ENCODE results near the gene VAV2. TPM values are rescaled to one million over a fixed set of nuclear protein-coding genes. Genes with fewer than 3 reads are reported as not detected.

The VAV2 gene
- total RNA-seq, 1 experiment from 2014 or later = 25.0 TPM

DNA sequence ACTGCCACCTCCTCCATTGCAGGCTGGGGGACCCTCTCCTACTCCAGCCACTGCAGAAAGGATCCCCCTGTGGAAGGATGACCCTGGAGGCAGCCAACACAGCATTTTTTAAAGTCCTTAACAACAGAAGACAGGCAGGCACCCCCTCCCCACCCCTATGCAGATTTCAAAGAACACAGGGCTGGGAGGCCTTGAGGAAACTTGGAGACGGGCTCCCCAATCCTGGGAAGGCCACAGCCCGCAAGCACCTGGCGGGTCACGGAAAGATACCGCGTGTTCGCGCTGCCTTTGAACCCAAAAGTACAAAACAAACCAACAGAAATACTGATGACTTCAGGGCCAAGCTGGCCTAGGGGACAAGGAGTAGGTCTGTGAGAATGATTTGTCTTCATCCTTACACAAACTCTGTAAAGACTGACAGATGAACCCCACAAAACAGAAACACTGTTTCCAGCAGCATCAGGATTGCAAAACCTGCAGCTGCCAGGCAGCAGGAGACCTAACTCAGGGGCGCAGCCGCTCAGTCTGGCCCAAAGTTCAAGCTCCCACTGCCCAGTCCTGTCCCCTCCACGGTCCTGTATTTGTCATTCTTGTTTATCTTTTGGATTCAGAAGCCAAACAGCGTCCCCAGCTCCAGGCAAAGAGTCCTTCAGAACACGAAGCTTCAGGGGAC is 13.8 kb downstream of the VAV2 start:
- Histone ChIP-seq H3K36me3 (peaks cover 43% of the 10 kb centered on the region), H3K27me3 (replicated peaks) (no peaks in the 10 kb centered on the region), H3K9me3 (replicated peaks) (no peaks in the 10 kb centered on the region), H3K4me3 (peak overlapping the region; percentile 2; the same call in 1 of the 2 replicates), H3K4me1 (replicated peaks) (peaks cover 95% of the 10 kb centered on the region), H3K27ac (peak overlapping the region; percentile 77)
- DNase-seq (ENCODE audit: low read depth in 1 of 2, low spot score in 2 of 2) = no peak

DNA sequence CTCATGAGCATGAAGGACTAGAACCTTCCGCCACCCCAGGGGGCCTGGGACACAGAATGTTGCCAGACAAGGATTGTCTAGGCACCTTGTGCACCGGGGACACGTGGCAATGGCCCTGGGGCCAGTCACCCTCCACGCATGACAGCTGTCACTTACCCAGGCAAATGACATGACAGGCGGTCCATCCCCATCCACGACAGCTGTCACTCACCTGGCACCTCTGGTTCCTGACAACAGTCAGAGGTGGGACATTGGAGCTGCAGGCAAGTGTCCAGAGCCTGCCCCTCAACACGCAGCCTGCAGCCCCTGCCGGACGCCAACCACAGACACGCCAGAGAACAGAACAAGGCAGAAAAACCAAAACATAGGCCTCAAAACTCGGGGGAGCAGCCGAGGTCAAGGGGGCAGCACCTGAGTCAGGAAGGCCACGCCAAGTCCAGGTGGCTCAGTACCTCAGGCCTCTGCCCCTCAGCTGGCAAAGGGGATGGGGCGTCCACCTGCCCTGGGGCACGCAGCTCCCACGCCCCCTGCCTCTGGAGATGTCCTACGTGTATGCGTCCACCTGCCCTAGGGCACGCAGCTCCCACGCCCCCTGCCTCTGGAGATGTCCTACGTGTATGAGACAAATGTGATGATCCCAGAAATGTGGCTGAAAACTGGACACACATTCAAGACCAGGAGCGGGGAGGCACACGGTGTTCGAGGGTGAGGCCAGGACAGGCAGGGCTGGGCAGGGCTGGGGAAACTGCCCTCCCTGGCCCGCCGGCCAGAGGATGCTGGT is 14.5 kb downstream of the VAV2 start:
- peaks cover 36% of the 10 kb centered on the region for H3K36me3 ChIP-seq
- no peaks in the 10 kb centered on the region for H3K9me3 ChIP-seq (replicated peaks)
- no peak overlapping the region for H3K4me3 ChIP-seq
- H3K27me3 ChIP-seq (replicated peaks) = no peaks in the 10 kb centered on the region
- peak overlapping the region; percentile 77 for H3K27ac ChIP-seq
- no peak for DNase-seq (ENCODE audit: low read depth in 1 of 2, low spot score in 2 of 2)
- peaks cover 97% of the 10 kb centered on the region for H3K4me1 ChIP-seq (replicated peaks)

DNA sequence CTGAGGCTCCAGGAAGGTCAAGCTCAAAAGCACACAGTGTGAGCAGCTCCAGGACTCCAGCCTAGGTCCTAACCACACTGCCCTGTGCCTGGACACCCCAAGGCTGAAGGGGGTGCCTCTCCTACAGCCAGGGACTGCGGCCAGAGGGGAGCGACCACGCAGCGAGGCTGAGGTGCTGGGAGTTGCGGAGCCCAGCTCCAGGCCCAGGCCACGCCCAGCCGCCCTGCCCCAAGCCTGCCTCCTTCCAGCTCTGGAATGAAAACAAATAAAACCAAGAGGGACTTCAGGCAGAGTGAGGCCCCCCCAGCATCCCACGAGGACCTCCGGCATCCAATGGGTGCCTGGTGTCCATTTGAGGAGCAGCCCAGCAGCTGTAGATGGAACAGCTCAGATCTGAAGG is 15.2 kb downstream of the VAV2 start:
- H3K4me1 ChIP-seq (replicated peaks) = peaks cover 98% of the 10 kb centered on the region
- no peak overlapping the region for H3K4me3 ChIP-seq
- H3K27me3 ChIP-seq (replicated peaks) = no peaks in the 10 kb centered on the region
- peak in 1 of 2 experiments; percentile 68 for DNase-seq (ENCODE audit: low read depth in 1 of 2, low spot score in 2 of 2)
- peaks cover 33% of the 10 kb centered on the region for H3K36me3 ChIP-seq
- H3K9me3 ChIP-seq (replicated peaks) = no peaks in the 10 kb centered on the region
- H3K27ac ChIP-seq = peak overlapping the region; percentile 20; the same call in 1 of the 2 replicates

DNA sequence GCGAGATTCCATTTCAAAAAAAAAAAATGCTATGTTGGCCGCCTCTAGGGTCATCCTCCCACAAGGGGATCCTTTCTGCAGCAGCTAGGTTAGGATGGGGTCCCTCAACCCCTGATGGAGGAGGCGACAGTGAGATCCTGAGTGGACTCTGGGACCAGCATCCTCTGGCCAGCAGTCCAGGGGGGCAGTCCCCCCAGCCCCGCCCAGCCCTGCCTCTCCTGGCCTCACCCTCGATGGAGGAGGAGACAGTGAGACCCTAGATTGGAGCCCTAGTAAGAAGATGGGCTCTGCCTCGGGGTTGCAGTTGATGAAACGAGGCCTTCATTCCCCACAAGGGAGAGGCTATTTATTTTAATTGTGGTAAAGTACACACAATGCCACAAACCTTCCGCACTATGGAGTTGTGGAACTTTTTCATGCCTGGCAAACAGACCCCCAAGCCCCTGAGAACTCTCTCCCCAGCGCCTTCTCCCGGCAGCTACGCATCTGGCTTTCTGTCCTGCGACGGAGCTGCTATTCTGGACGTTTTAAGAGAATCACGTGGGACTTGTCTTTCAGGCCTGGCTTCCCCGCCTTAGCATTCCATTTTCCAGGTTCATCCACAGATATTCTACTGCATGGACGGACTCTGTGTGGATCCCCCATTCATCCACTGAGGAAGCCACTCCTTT is 15.8 kb downstream of the VAV2 start:
- H3K4me3 ChIP-seq = no peak overlapping the region
- DNase-seq (ENCODE audit: low read depth in 1 of 2, low spot score in 2 of 2) = no peak
- peak overlapping the region; percentile 20; the same call in 1 of the 2 replicates for H3K27ac ChIP-seq
- peaks cover 98% of the 10 kb centered on the region for H3K4me1 ChIP-seq (replicated peaks)
- H3K36me3 ChIP-seq = peaks cover 28% of the 10 kb centered on the region
- no peaks in the 10 kb centered on the region for H3K27me3 ChIP-seq (replicated peaks)
- H3K9me3 ChIP-seq (replicated peaks) = no peaks in the 10 kb centered on the region

DNA sequence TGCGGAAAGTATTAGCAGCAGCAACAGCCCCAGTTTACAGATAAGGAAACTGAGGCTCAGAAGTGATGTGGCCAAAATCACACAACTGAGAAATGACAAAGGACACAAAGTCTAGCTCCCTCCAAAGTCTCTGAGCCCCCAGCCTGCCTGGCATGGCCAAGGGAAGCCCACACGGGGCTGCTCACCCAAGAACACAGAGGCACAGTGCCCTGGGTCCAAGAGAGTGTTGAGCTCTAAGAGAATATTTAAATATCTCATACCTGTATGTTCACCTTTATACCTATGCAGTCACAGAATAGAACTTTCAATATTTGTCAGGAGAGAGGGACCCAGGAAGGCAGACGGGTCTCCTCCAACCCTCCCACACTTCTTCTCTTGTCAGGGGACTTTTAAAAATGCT is 16.6 kb downstream of the VAV2 start:
- peaks cover 22% of the 10 kb centered on the region for H3K36me3 ChIP-seq
- no peaks in the 10 kb centered on the region for H3K27me3 ChIP-seq (replicated peaks)
- DNase-seq (ENCODE audit: low read depth in 1 of 2, low spot score in 2 of 2) = no peak
- no peak overlapping the region for H3K27ac ChIP-seq
- H3K4me1 ChIP-seq (replicated peaks) = peaks cover 98% of the 10 kb centered on the region
- no peaks in the 10 kb centered on the region for H3K9me3 ChIP-seq (replicated peaks)
- no peak overlapping the region for H3K4me3 ChIP-seq

DNA sequence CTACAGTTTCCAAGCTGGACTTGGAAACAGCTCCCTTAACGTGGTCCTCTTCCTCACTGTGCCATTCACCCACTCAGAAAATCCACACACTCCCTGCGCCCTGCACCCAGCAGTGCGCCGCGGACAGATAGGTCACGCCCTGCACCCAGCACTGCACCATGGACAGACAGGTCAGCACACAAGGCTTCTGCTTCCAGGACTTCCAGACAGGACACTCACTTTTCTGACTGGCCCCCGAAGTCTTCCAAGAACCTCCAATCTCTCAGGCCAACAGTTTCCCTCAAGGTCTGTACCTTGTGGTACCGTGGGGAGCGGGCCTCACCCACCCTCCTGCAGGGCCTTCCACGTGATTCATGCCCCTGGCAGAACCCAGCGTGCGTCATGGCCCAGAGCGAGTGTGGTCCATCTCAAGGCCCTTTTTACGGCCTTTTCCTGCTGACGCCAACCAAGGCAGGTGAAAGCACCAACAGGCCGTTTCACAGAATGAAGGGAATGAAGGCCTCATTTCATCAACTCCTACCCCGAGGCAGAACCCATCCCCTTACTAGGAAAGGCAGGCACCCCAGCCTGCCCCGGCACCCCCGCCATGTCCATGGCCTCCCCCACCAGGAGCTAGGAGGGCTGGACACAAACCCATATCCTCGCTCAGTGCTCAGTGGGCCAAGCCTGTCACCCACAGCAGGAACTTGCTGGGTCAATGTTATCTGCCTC is 17.3 kb downstream of the VAV2 start:
- peaks cover 98% of the 10 kb centered on the region for H3K4me1 ChIP-seq (replicated peaks)

DNA sequence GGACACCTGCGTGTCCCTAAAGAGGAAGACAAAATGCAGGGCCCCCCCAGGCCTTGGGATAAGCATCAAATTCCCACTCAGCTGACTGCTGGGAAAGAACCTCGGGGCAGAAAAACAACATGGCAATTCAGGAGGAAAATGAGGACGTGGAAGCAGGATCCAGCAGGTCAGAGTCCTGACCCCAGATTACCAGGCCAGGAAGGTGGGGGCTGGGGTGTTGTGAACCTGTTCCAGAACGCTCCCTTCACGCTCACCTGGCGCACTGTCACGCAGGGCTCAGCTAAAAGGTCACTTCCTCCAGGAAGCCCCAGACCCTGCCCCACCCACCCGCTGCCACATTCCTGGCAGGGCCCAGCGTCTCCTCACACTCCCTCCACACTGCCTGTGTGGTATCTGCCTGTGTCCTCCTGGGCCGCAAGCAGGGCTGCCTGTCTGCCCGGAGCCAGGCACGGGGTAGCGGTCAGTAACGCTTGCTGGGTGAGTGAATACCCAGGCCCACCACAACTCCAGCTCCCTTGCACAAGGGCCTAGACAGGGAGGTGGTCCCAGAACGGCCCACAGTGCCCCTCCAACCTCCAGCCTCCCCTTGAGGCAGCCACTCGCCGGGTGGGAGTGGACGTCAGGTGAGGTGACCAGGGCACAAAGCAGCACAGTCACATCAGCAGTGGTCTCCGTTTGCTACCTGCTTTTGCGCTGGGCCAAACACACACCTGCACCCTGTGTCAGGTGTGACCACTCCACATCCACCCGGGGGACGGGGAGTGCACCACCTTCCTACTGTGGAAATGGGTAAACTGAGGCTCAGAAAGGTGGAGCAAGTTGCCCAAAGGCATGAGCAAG is 18.1 kb downstream of the VAV2 start:
- no peaks in the 10 kb centered on the region for H3K9me3 ChIP-seq (replicated peaks)
- DNase-seq (ENCODE audit: low read depth in 1 of 2, low spot score in 2 of 2) = no peak

More for the DNA sequence above, 17.3 kb downstream of the VAV2 start:
- no peak for DNase-seq (ENCODE audit: low read depth in 1 of 2, low spot score in 2 of 2)
- Histone ChIP-seq H3K36me3 (peaks cover 17% of the 10 kb centered on the region), H3K4me3 (no peak overlapping the region), H3K27ac (no peak overlapping the region), H3K27me3 (replicated peaks) (no peaks in the 10 kb centered on the region), H3K9me3 (replicated peaks) (no peaks in the 10 kb centered on the region)

DNA sequence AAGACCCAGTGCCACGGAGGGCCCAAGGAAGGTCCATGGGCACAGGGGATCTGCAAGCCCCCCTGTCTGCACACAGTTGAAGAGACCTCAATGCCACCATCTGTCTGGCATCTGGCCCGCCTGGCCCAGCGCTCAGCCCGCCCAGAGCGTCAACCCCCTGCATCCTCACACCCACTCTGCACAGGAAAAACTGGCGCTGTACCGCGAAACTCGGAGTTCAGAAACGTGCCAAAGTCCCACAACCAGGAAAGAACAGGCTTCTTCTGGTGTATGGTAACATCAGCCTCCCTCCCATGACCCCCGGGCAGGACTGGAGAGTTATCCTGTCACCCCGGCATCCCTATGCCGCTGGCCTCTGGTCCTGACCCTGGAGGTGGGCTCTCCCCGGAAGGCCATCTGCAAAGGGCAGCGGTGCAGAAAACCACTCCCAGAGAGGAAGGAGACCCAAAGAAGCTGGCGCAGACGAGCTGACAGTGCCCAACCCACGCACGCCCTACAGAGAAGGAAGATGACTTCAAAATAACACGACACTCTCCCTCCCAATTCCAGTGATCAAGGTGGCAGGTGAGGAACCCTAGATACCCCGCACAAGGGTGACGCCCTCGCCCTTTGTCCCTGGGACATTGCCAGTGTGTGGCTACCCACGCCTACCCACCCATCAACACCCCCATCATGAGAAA is 18.9 kb downstream of the VAV2 start:
- Histone ChIP-seq H3K27me3 (replicated peaks) (no peaks in the 10 kb centered on the region), H3K27ac (no peak overlapping the region), H3K36me3 (peaks cover 17% of the 10 kb centered on the region), H3K4me1 (replicated peaks) (peaks cover 98% of the 10 kb centered on the region), H3K4me3 (no peak overlapping the region), H3K9me3 (replicated peaks) (no peaks in the 10 kb centered on the region)
- no peak for DNase-seq (ENCODE audit: low read depth in 1 of 2, low spot score in 2 of 2)

More for the DNA sequence above, 18.1 kb downstream of the VAV2 start:
- Histone ChIP-seq H3K36me3 (peaks cover 17% of the 10 kb centered on the region), H3K27ac (no peak overlapping the region), H3K4me3 (no peak overlapping the region), H3K4me1 (replicated peaks) (peaks cover 98% of the 10 kb centered on the region), H3K27me3 (replicated peaks) (no peaks in the 10 kb centered on the region)

DNA sequence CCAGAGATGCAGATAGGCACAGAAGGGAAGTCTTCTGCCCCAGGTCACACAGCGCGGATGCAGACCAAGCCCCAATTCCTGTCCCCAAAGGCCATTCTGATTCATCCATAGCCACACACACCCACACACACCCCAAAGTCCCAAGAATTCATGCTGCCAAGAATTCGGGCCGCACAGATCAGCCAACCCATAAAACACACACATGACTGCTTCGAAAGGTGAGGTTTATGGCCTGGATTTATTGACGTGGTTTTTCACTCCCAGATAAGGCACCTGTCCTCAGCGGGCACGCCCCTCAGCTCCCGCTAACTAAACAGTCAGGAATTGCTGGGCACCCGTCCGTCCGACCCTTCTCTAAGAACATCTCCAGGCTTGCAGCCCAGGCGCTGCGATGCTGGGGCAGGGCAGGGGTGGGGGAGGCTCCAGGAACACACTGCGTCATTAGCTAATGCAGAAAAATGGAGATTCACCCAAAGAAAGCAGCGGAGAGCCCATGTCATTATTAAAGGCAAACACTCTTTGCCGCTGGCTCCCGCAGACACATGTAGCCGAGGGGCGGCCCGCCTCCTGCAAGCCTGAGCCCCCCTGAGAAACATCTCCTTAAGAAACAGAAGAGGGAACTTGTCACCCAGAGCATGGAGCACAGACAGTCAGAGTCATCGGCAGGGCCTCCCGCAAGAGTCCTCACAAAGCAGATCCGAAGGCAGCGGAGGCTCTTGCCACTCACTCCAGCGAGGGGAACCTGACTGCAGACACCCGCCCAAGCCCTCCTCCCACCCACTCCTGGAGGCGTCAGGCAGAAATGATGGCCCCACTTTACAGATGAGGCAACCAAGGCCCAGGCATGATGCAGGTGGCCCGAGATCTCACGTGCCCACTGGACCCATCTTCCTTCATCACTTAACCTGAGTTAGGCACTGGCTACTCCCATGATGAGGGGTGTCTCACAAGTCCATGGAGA is 19.9 kb downstream of the VAV2 start:
- Histone ChIP-seq H3K36me3 (peaks cover 9% of the 10 kb centered on the region), H3K9me3 (replicated peaks) (no peaks in the 10 kb centered on the region), H3K4me1 (replicated peaks) (peaks cover 98% of the 10 kb centered on the region), H3K27me3 (replicated peaks) (no peaks in the 10 kb centered on the region), H3K4me3 (no peak overlapping the region), H3K27ac (0 out of 2 replicates have a peak overlapping the region, but pooled peaks have one; percentile 14)
- no peak for DNase-seq (ENCODE audit: low read depth in 1 of 2, low spot score in 2 of 2)

DNA sequence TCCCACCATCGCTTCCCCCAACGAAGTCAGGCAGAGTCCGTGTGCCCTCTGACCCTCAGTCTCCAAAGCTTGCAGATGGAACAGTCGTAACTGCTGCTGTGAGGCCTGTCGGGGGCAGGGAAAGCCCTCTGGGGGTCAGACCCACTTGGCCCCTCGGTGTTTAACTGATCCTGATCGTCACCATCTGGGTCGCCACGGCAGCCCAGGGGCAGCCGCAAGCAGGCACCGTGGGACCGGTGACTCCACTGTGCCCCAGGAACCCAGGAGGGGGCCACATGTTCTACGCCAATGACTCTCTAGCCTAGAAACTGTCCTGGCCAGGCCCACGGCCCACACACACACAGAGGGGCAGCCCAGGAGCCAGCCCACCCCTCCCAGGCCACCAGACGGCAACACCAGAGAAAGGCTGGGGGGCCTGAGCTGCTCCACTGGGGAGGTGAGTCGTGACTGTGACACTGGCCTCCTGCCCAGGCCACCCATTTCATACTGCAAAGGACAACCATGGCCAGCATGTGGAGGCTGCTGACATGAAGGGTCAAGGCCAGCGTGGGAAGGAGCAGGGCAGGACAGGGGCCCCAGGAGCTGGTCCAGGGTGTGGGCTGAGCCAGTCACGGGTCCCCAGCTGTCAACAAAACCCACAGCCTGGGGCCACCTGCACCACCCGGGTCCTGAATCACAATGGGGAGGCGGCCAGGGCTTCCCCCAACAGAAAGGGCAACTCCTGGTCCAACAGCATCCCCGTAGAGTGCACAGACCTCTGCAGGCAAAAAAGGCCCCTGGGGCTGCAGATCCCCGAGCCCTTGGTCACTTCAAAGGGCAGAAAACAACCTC is 20.8 kb downstream of the VAV2 start:
- H3K4me1 ChIP-seq (replicated peaks) = peaks cover 98% of the 10 kb centered on the region
- H3K9me3 ChIP-seq (replicated peaks) = no peaks in the 10 kb centered on the region
- no peak overlapping the region for H3K4me3 ChIP-seq
- no peaks in the 10 kb centered on the region for H3K27me3 ChIP-seq (replicated peaks)
- peak overlapping the region; percentile 81 for H3K27ac ChIP-seq
- peak; percentile 92 for DNase-seq (ENCODE audit: low read depth in 1 of 2, low spot score in 2 of 2)
- no peaks in the 10 kb centered on the region; the same call in 1 of the 2 replicates for H3K36me3 ChIP-seq

DNA sequence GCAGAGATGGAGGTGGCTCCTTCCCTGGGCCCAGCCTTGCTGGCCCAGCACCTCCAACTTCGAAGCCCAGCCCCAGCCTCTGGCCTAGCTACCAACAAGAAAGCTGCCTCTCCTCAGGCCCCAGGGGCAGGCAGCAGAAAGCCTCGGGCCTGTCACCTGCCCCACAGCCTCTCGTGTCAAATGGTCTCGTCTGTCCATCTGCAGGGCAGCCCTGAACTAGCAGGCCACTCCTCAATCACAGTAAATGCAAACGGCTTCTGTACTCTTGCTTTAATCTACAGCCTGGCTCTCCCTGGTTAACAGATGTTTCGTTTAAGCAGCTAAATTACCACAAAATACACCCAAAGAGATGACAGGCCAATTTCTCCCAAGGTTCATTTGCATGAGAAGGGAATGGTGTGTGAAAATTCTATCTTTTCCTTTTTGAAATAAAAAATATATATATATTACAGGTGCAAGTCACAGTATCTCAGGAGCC is 21.5 kb downstream of the VAV2 start:
- Histone ChIP-seq H3K36me3 (no peaks in the 10 kb centered on the region; the same call in 1 of the 2 replicates), H3K27me3 (replicated peaks) (no peaks in the 10 kb centered on the region), H3K4me1 (replicated peaks) (peaks cover 98% of the 10 kb centered on the region), H3K9me3 (replicated peaks) (no peaks in the 10 kb centered on the region), H3K27ac (peak overlapping the region; percentile 81), H3K4me3 (no peak overlapping the region)
- no peak for DNase-seq (ENCODE audit: low read depth in 1 of 2, low spot score in 2 of 2)
